Activated B cell treated with CpG ODN at 0.5 μM for 24 hours (primary cell): ENCODE data around the gene RHOH. TPM values are rescaled to one million over a fixed set of nuclear protein-coding genes. Genes with fewer than 3 reads are reported as not detected.

Experiments
- ATAC-seq: fragments of 200-7000 bp; cut with Tn5 transposase; one replicate; pipeline ENCODE4 v1.10.0; 2021; ENCODE audit warnings: low read depth, mild to moderate bottlenecking, moderate library complexity
- CTCF ChIA-PET: fragments of 350-600 bp; sonication (Branson Sonifier 250); formaldehyde crosslinking; loops from one replicate; lab custom pipeline; 2021; ENCODE audit warnings: antibody characterized with exemption; lab: Charles Lee
- POLR2A ChIA-PET: fragments of 350-600 bp; sonication (Branson Sonifier 250); formaldehyde crosslinking; loops from one replicate; lab custom pipeline; 2021; ENCODE audit warnings: antibody characterized with exemption; lab: Charles Lee
- DNase-seq: peaks from one replicate; pipeline ENCODE4 v3.0.0; 2022
- H3K27ac Mint-ChIP-seq: one replicate; pipeline ENCODE4 v1.8.0; 2020; ENCODE audit warnings: mixed read lengths
- H3K27me3 Mint-ChIP-seq: one replicate; pipeline ENCODE4 v1.8.0; 2021; ENCODE audit warnings: mixed read lengths
- H3K36me3 Mint-ChIP-seq: one replicate; pipeline ENCODE4 v1.8.0; 2021; ENCODE audit warnings: low read depth, mixed read lengths
- H3K4me1 Mint-ChIP-seq: one replicate; pipeline ENCODE4 v1.8.0; 2021; ENCODE audit warnings: mixed read lengths
- H3K4me3 Mint-ChIP-seq: one replicate; pipeline ENCODE4 v1.8.0; 2020; ENCODE audit warnings: mild to moderate bottlenecking, mixed read lengths
- H3K9me3 Mint-ChIP-seq: one replicate; pipeline ENCODE4 v1.8.0; 2020; ENCODE audit warnings: mixed read lengths
- CTCF ChIP-seq: fragments of 200-600 bp; IDR thresholded peaks from one replicate; pipeline ENCODE4 v1.8.0; 2022; ENCODE audit warnings: antibody characterized with exemption, mild to moderate bottlenecking
- intact Hi-C: fragments of 100-400 bp; cut with micrococcal nuclease; formaldehyde crosslinking; loops from one replicate; pipeline ENCODE4 v1.15.1; 2024
- total RNA-seq: library from RNA; stranded (reverse); gene quantifications from 2 replicates; pipeline ENCODE4 v1.2.3, GENCODE V29; 2022

Gene RHOH
- total RNA-seq, 1 donor from 2014 or later: 183 TPM

- peaks cover 76% of the 10 kb centered on the region for H3K36me3 Mint-ChIP-seq
- peak overlapping the region; percentile 66 for H3K27ac Mint-ChIP-seq
- H3K27me3 Mint-ChIP-seq: no peaks in the 10 kb centered on the region
- POLR2A ChIA-PET: interaction anchor here (0.6 to 1.2 kb wide), 5 partner anchors 13 to 72 kb away, joined by 3 to 7 read pairs (median 3); no protein-coding TSS in a partner anchor
- H3K9me3 Mint-ChIP-seq: peaks cover 3% of the 10 kb centered on the region
- CTCF ChIA-PET: interaction anchor here (1.2 to 3.0 kb wide), 2 partner anchors 77 to 82 kb away, joined by 3 to 8 read pairs; no protein-coding TSS in a partner anchor
- peaks cover 88% of the 10 kb centered on the region for H3K4me1 Mint-ChIP-seq
- intact Hi-C loops: no loop called here
- no peak for TF ChIP-seq CTCF
- H3K4me3 Mint-ChIP-seq: no peak overlapping the region
- DNase-seq (no peak), ATAC-seq (no peak)
These were observed 37.7 kb downstream of the RHOH start for GRCh38 chr4:40234519-40235039.

GRCh38 chr4:40238008-40238699, 41.3 kb downstream of the RHOH start:
- TF ChIP-seq CTCF: no peak
- POLR2A ChIA-PET: interaction anchor here (0.6 to 1.5 kb wide), 6 partner anchors 10 to 78 kb away, joined by 3 to 6 read pairs (median 5); no protein-coding TSS in a partner anchor
- no peak overlapping the region for H3K4me3 Mint-ChIP-seq
- intact Hi-C loops: no loop called here
- peak overlapping the region; percentile 77 for H3K27ac Mint-ChIP-seq
- CTCF ChIA-PET: interaction anchor here (0.8 to 1.6 kb wide), 3 partner anchors 79 to 86 kb away, joined by 3 to 5 read pairs (median 3); no protein-coding TSS in a partner anchor
- H3K4me1 Mint-ChIP-seq: peaks cover 89% of the 10 kb centered on the region
- ATAC-seq (no peak), DNase-seq (no peak)
- H3K36me3 Mint-ChIP-seq: peaks cover 81% of the 10 kb centered on the region
- no peaks in the 10 kb centered on the region for H3K9me3 Mint-ChIP-seq
- H3K27me3 Mint-ChIP-seq: no peaks in the 10 kb centered on the region

- Mint-ChIP-seq H3K27ac (peak overlapping the region; percentile 77), H3K9me3 (no peaks in the 10 kb centered on the region), H3K4me3 (peak overlapping the region; percentile 16), H3K27me3 (no peaks in the 10 kb centered on the region), H3K36me3 (peaks cover 86% of the 10 kb centered on the region), H3K4me1 (peaks cover 91% of the 10 kb centered on the region)
- POLR2A ChIA-PET: interaction anchor here (1.0 to 1.7 kb wide), 2 partner anchors 8 to 9 kb away, joined by 3 to 4 read pairs; no protein-coding TSS in a partner anchor
- ATAC-seq: no peak
- intact Hi-C loops: no loop called here
- CTCF ChIA-PET: interaction anchor here (1.4 to 1.6 kb wide), 2 partner anchors 71 to 78 kb away, joined by 4 to 5 read pairs; no protein-coding TSS in a partner anchor
- no peak for DNase-seq
- no peak for TF ChIP-seq CTCF
These were observed 42.1 kb downstream of the RHOH start for GRCh38 chr4:40238700-40239548.

GRCh38 chr4:40240040-40240653, 43.3 kb downstream of the RHOH start:
- peaks cover 91% of the 10 kb centered on the region for H3K4me1 Mint-ChIP-seq
- H3K36me3 Mint-ChIP-seq: peaks cover 86% of the 10 kb centered on the region
- intact Hi-C loops: loop anchor here (2.0 kb wide), 1 partner anchor 13 kb away; no protein-coding TSS in a partner anchor
- H3K27me3 Mint-ChIP-seq: no peaks in the 10 kb centered on the region
- DNase-seq (no peak), ATAC-seq (no peak)
- ChIA-PET CTCF (interaction anchor here (1.4 to 2.1 kb wide), 3 partner anchors 69 to 77 kb away, joined by 4 to 7 read pairs (median 5); no protein-coding TSS in a partner anchor), POLR2A (interaction anchor here (1.0 to 2.1 kb wide), 4 partner anchors 9 to 67 kb away, joined by 3 to 5 read pairs (median 4); no protein-coding TSS in a partner anchor)
- peak overlapping the region; percentile 50 for H3K27ac Mint-ChIP-seq
- H3K4me3 Mint-ChIP-seq: no peak overlapping the region
- no peaks in the 10 kb centered on the region for H3K9me3 Mint-ChIP-seq
- TF ChIP-seq CTCF: no peak
